GM12872 (cell line): ENCODE data around the gene ALPI.

Experiments used
- TF ChIP-seq, protein P1 (sequence below): IDR thresholded peaks from 3 replicates; pipeline ENCODE4 v1.5.1; 2011; ENCODE audit warnings: low read depth, mild to moderate bottlenecking, low read length, moderate library complexity; ENCODE audit not compliant: insufficient read depth

ALPI gene

DNA sequence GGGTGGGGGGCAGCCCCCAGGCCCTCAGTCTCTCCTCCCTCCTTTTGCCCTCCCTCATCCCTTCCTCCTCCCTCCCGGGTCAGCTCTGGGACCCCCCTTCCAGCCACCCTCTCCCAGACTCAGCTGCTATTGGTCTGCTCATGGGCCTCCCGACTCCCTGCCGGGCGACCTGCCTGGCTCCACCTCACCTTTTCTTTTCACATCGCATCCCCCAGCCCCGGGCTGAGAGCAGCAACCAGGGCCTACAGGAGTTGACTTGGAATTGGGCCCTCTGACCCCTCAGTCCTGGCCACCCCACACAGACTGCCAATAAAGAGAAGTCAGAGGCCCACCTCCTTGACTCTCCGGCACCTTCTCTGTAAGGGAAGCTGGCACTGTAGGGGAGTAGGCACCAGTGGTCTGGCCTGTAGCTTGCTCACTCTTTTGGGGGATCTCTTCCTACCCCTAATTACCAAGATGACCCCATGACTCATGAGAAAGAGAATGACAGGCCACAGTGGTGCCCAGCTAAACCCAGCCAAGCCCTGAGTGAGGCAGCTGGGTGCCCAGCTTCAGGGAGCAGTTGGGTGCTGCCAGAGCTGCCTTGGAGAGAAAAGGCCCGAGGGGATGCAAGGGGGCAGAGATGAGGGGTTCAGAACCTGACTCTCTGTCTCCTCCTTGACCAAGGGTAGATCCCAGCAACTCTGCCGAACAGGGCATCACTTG, 33.7 kb downstream of the ALPI start:
- TF ChIP-seq, protein P1, sequence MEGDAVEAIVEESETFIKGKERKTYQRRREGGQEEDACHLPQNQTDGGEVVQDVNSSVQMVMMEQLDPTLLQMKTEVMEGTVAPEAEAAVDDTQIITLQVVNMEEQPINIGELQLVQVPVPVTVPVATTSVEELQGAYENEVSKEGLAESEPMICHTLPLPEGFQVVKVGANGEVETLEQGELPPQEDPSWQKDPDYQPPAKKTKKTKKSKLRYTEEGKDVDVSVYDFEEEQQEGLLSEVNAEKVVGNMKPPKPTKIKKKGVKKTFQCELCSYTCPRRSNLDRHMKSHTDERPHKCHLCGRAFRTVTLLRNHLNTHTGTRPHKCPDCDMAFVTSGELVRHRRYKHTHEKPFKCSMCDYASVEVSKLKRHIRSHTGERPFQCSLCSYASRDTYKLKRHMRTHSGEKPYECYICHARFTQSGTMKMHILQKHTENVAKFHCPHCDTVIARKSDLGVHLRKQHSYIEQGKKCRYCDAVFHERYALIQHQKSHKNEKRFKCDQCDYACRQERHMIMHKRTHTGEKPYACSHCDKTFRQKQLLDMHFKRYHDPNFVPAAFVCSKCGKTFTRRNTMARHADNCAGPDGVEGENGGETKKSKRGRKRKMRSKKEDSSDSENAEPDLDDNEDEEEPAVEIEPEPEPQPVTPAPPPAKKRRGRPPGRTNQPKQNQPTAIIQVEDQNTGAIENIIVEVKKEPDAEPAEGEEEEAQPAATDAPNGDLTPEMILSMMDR: no peak

DNA sequence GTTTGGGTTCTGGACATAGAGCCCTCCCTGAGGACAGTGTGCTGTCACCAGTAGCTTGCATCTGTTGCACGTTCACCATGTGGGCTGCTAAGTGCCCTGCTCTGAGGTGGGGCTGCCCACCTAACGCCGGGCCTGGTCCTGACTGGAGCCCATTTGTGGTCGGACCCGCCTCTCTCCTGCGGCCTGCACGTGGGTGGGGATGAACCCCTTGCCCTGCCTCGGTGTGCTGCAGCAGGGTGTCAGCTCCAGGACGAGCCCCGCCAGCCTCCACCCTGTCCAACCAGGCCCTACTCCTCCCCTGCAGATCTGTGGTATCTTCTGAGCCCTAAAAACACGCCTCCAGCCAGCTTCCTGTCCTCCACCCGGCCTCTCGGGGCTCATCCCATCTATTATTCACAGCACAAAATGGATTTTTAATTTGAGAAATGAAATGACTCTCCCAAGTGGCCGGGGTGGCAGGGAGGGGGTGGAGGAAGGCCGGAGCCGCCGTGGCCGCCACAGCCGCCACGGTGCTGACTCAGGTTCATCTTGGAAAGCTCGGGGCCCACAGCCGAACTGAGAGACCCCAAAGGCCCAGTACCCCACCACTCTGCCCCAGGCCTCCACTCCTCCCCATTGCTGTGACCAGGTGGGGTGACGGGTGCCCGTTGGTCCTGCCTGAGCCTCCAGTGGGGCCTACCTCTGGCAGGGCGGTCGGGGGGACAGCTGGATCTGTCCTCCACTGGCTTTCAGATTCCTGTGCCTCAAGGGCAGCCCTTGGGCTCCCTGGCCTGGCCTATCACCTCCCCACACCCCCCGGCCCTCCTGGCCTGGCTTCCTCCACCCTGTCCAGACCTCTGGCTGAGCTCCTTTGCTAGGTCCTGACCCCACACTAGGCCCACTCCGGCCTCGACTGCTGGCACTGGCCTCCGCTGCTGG, 34.5 kb downstream of the ALPI start:
- TF ChIP-seq, protein P1: no peak

GRCh38 chr2:232491139-232491780, 35.3 kb downstream of the ALPI start:
- TF ChIP-seq, protein P1: no peak

DNA sequence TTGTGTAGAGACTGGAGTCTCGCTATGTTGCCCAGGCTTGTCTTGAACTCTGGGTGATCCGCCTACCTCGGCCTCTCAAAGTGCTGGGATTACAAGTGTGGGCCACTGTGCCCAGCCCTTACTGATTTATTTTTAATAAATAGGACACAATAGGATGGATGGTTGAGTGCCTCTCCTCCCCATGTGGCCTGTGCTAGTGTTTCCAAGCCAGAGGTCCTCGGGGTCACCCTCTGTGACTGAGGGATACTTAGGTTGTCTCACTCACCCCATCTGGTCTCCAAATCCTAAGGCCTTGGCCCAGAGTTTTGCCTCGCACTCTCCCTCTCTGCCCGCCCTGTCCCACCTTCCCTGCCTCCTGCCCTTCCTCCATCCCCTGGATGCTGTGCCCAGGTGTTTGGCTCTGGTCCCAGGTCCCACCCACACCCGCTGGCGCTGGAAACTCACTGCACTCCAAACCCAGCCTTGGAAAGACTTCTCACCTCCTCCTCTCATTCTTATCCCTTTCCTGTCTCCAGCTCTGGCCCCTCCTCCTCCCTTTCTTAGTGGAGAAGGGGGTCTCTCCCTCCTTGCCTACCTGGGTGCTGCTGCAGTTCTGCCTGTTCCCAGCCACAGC, 36.4 kb downstream of the ALPI start:
- TF ChIP-seq, protein P1: no peak

DNA sequence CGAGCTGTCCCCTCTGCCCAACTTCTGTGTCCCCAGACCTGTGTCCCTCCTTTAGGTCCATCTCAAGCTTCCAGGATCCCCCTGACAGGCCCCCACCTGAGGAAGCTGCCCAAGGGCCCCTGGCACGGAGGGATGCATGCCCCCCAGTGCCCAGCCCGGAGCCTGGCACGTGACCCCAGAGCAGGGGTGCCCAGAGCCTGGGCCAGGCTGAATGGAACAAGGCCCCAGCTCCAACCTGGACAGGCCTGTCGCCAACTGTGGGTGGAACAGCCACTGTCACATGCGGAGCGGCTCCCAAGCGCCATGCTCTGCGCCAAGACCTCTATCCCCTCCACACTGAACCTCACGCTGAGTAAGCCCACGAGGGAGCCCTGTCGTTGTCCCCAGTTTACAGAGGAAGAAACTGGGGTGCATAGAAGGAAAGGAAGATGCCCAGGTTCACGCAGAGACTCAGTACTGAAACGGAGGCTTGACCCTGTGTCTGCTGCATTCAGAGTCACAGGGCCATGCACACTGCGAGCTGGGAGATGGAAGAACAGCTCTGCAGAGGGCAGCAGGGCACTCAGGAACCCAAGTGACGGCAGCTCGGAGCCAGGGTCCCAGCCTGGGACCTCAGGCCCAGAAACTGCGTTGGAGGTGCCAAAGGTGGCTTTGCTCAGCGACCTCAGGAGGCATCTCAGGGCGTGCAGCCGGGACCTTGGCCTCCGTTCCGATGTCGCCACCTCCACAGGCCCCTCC, 37.2 kb downstream of the ALPI start:
- TF ChIP-seq, protein P1: no peak

- TF ChIP-seq, protein P1: no peak
Measured at GRCh38 chr2:232493701-232494474, 37.9 kb downstream of the ALPI start.
